DMS153 treated with DMSO at 0.1 percent for 48 hours (cell line): ENCODE results near the gene HRH2.

ENCODE experiments used
- DNase-seq: peaks from one replicate; lab custom pipeline; 2025; ENCODE audit not compliant: unreplicated experiment; lab: John Stamatoyannopoulos, UW

HRH2 gene

DNA sequence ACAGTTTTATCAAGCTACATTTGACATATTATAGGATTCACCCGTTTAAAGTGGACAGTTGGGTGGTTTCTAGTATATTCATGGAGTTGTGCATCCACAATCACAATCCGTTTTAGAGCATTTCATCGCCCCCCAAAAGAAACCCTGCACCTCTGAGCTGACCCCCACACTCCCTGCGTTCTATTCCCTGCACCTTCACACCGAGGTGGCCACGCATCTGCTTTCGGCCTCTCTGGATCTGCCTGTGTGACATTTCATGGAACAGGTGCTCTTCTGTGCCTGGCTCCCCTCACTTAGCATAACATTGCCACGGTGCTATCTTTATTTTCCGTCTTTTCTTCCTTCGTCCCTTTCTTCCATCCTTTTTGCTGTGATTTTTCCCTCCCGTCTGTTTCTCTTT, 32.7 kb downstream of the HRH2 start:
- no peak for DNase-seq

DNA sequence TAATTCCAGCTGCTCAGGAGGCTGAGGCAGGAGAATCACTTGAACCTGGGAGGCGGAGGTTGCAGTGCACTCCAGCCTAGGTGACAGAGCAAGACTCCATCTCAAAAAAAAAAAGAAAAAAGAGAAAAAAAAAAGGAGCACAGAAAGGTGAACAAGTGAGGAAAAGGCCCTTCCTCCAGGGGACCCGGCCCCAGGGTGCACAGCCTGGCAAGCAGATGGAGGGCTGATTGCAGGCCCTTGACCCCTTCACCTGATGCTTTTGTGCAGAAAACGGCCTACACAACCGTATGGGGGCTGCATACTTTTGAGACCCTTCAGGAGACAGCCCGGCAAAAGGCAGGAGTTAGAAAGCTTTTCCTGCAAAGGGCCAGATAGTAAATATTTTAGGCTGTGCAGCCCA, 33.9 kb downstream of the HRH2 start:
- no peak for DNase-seq

DNA sequence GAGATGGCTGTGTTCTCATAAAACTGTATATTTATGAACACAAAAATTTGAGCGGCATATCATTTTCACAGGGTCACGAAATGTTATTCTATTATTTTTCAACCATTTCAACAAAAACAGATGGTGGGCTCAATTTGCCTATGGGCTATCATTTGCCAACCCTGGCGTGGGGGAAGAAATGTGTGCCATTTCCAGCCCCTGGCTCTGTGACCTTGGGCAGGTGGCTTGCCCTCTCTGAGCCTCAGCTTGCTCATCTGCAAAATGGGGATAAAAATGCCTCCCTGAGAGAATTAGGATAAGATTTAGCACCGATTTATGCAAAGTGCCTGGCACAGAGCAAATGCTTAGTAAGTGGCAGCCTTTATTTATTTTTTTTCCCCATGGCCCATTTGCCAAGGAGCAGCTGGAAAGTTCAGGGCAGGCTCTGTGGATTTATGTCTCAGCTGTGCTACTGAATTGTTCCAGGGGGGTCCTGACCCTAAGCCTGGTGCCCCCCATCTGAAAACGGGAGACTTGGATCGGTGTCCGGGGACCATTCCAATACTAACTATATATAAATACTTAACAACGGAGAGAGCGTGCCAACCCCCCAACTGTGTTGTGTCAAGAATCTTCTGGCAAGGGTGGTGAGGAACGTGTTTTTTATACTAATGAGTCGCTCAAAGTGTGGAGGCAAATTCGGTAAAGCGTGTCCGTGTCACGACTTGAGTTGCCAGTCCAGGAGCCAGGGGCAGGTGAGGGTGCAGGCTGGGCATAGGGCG, 34.5 kb downstream of the HRH2 start:
- no peak for DNase-seq

DNA sequence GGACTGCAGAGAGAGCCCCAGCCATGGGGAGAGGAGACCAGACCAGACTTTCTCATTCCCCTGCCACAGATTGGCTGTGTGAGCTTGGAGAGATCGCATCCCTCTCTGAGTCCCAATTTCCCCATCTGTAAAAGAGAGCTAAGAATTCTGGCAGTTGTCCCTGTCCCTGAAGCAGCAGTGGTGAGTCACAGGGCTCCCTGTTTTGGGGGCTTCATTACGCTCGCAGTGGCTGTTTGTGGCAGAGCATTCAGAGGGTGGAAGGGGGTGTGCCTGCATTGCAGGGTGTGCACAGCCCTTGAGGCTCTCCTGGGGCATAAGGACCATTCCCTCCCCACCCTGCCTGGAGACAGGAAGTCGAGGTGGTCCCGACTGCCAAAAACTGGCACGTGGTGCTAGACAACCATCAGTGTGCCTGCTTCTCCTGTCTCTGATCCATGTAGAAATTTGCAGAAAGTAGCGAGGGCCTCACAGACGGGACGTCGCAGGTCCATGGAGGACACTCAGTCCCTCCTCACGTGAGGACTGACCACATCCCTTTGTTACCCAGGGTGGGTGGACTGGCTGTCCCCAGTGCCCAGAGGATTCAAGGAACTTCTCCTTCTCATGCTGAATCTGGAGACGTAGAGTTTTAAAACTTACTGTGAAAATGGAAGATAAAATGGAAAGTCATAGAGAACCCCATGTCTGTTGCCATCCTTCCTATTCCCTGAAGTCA, 35.3 kb downstream of the HRH2 start:
- no peak for DNase-seq

DNA sequence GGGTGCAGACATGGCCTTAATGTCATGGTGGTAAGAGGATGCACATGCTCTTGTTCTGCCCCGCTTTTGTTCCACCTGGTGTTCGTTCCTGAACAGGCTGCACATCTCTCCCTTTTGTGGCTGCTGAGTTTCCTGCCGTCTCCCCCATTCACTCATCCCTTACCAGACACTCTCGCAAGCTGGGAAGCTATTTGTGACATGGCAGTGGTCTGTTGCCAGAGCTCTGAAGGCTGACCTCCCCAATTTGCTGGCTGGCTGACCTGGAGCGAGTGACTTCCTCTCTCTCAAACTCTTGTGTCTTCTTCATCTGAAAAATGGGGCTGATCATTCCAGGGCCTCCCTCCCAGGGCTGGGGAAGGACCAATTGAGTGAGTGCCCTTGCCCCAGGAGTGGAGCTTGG, 35.9 kb downstream of the HRH2 start:
- no peak for DNase-seq

DNA sequence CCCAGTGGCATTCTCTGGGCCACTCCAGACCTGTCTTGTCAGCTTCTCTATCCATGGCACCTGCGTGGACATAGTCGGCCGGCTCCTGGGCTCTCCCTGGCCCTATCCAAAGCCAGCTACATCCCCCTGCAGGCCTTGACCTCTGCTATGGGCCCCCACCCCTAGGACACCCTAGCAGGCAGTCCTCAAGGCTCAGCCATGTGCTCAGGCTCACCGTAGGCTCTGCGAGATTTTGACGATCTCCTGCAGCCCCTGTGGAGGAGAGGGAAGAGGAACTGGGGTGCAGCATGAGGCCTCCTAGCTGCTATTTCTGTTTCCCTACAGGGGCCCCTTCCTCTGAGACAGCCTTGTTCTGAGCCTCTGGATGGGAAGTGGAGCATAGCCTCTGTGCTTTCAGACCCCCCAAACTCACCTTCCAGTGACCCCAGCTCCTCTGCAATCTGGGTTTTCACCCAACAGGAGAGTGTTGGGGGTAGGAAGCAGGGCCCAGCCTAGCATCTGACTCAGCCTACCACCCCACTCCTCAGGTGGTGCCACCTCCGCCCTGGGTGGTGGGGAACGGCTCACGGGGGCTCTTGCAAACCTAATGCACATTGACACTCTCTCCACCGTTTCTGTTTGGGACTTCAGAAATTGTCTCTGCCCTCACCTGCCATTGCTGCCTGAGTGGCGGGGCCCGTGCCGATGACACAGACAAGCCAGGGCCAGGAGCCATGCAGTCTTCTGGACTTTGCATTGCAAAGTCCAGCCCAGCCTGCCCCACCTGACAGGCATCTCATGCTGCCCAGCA, 36.7 kb downstream of the HRH2 start:
- no peak for DNase-seq

DNA sequence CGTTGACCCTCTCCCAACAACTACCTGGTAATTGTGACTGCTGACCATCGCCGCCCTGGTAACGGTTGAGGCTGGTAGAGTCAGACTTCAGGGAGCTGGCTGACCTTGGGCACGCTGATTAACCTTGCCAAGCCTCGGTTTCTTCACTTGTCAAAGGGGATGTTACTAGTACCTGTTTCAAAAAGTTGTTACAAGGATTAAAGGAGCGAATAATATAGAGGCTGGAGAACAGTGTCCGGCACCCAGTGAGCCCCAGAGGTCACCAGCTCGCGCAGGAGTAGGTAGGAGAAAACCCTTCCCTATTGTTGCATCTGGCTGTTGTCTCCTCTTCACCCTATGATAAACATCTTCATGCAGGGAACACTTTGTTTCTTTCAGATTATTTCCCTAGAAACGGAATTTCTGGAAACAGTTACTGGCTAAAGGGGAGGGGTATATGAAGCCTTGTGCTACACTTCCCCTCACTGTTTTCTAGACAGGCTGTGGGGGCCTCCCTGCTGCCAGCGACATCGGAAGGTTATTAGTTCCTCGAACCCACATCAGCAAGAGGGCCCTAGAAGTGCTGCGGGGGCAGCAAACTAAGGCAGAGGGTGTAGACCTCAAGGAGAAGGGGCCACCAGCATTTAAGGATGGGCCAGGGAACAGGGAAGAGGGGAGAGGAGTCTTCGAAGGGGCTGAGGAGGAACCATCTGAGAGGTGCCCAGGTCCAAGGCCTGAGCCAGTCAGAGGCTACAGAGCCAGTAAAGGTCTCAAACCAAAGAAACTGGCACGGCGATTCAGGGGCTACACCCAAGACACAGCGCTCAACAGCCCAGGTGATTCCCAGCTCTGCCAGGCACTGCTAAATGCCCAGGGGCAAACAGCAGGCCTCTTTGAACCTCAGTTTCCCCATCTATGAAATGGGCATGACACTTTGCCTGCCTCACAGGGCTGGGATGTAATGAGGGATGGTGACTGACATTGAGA, 37.6 kb downstream of the HRH2 start:
- no peak for DNase-seq

DNA sequence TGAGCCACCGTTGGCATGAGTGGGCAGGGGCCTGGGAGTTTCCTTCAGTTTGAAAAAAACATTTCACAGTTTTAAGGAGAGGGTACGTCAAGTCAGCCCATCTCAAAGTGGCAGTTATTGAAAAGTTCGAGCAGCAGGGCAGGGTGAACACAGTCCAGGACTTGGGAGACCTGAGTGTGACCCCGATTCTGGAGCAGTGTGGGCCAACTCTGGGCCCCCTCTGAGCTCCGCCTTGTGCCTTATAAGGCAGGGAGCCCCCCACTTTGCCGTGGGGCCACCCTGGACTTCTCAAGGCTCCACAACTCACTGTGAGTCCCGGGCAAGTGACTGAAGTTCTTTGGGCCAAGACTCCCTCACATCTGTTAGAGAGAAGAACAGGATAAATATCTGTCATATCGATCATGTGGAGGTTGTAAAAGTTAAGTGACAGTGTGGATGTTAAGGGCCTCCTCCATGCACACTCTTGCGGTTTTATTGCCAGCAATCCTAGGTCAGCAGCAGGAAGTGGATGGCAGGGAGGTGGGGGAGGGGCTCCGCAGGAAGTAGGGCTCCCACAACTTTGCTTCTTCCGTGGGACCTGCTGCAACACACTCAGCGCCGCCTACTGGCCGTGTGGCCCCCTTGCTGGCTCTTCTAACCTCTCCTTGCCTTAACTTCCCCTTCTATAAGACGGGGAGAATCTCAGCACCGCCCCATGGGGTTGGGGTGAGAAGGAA, 38.4 kb downstream of the HRH2 start:
- peak; percentile 9 for DNase-seq

DNA sequence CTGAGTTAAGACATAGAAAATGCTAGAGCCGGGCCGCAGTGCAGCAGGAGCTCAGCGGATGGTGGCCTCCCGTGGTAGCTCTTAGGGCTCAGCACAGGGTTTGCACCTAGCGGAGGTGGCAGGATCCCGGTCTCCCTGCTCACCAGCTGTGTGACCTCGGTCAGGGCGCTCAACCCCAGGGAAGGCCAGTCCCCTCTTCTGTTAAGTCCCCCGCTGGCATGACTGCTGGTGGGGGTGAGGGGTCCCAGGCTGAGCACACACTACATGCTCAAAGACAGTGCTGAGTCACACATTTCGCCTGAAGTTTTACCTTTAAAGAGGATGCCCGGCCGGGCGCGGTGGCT, 39.0 kb downstream of the HRH2 start:
- DNase-seq, result no peak

DNA sequence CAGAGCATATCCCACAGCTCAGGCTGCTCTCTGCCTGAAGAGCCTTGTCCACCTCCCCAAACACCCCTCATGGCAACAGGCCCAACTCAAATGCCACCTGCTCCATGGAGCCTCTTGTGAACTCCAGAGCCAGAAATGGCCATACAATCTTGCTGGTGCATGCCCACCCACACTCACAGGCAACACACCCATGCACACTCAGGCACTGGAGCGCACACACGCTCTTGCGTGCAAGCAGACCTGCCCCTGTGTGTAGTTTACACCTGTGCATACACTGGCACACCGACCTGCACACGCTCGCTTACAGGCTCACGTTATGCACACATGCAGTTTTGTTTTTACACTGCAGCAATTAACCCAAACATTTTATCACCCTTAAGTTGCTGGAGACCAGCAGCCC, 40.0 kb downstream of the HRH2 start:
- DNase-seq, result no peak

DNA sequence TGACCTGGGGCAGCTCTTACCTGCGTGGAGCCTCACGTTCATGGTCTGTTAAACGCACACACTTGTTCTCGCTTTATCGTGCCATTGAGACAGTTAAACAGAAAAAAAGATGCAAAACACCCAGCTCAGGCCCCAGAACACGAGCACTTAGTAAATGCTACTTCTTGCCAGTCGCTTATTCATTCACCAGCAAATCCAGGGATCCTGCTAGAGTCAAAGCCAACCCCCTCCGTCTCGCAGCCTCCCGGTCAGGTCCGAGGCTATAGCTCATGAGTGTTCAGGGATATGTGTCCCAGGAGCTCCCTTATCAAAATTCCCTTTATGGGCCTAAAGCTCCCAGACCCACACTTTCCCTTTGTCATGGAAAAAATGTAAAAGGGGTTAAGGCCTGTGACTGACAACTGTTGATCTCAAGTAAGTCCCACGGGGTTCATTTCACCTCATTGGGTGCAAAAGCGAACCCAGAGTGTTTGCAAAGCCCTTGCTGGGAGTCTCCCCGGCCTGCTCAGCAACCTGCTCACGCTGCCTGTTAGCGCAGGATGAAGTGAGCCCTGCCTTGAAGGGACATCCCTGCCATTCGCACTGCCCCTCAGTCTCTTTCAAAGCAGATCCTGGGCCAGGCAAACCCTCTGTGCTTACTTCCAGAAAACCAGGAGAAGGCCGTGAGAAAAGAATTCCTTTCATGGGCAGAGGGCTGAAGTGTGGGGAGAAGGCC, 40.7 kb downstream of the HRH2 start:
- no peak for DNase-seq

DNA sequence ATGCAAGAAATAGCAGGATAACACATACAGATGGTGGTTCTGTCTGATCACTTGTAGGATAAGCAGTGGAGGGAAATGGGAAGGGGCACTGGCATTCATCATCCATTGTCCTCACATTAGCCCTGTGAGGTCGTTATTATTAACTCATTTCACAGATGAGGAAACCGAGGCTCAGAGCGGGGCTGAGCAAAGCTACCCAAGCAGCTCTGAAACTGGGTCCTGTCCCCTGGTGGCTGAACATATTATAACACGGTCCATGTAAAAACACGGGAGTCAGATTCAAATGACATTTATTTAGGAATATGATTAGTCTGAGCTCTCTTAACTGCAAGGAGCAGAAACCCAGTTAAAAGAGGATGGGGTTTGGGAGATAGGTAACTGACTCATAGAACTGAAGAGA, 43.1 kb downstream of the HRH2 start:
- DNase-seq, result no peak

DNA sequence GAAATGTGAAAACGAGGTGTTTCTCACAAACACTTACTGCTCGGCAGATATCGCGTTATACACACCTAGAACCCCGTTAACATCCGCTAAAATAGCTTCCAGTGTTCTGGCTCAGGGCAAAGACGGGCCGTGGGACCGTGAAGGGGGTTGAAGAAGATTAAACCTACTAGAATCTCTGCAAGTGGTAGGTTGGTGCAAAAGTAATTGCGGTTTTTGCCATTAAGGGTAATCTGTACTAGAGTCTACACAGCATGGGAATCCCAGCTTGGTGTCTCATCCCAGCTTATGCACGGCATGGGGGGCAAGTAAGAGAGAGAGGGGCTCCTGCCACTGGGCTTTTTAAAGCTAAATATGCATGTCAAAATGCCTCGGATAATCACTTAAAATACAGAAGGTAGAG, 43.9 kb downstream of the HRH2 start:
- no peak for DNase-seq

DNA sequence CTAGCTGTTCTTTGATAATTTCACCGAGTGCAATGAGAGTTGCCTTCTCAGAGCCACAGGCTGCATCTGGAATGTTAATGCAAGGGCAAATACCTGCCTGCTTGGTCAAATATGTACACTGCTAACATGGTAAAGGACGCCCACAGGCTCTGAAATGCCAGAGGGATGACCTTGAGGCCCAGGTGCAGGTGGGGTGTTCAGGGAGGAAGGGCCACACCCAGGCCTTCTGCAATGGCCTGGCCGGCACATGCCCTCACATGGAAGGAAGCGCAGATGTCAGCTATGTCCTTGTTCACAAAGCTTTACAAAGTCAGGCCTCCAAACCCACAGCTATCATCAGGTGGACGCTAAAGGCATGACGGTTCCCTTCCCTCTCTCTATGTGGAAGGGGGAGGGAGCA, 48.6 kb downstream of the HRH2 start:
- DNase-seq, result no peak

DNA sequence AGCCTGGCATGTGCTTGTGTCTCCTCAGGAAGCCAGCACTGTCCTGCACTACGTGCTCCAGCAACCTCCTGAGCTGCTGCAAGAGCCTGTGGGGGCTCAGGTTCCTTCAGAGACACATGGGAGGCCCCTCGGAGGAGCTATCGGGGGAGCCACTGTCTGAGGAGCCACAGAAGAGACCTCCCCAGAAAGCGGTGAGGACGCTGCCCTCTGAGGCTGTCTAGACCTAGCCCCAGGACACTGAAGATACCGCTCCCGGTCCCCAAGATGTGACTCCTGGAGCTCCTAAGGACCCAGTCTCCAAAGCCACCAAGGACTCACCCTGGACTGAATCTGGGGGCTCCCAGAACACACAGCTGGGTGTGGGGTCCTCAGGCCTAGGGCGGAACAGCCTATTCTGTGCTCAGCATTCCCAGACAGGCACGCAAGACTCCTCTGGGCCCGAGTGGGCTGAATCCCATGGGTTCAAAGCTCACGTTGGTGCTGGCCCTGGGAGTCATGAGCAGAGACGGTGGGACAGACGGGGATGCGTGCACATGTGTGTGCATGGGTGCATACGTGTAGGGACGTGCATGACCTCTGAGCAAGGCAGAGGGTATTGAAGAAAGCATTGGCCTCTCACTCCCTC, 50.0 kb downstream of the HRH2 start:
- no peak for DNase-seq

DNA sequence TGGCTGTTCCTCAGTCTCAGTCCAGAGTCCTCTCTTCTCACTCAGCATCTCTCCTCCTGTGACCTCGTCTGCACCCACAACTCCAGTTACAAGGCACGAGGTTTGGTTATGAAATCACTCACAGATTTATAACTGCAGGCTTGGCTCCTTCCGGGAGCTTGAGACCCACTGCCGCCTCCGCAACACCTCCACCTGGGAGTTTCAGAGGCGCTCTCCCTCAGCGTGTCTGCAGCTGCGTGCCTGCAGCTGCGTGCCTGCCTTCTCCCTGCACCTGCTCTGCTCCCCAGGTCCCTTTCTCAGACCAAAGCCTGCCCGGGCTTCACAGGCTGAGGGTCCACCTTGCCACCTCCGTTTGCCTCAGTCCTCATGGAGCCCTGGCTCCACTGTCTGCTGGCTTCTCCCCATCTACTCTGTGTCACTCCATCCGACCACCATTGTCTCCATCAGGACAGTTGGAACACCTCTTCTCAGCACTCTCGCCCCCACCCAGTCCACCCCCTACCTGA, 51.5 kb downstream of the HRH2 start:
- DNase-seq, result no peak

DNA sequence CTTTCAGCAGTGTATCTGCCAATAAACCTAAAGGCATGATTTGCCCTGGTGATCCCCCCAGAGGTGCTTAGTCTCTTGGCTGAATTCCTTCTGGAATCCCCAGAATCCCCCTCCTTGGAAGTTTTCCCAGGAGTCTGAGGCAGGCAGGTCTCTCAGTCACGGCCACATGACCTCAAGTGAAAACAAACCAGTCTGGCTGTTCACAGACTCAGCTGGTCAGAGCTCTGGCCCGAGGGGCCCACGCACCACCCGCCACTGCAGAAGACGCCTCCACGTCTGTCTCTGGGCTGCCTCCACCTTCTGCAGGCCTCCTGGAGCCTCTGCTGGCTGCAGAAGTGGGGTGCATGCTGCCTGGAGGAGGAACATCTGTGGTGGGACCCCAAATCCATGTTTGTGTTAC, 52.5 kb downstream of the HRH2 start:
- no peak for DNase-seq

DNA sequence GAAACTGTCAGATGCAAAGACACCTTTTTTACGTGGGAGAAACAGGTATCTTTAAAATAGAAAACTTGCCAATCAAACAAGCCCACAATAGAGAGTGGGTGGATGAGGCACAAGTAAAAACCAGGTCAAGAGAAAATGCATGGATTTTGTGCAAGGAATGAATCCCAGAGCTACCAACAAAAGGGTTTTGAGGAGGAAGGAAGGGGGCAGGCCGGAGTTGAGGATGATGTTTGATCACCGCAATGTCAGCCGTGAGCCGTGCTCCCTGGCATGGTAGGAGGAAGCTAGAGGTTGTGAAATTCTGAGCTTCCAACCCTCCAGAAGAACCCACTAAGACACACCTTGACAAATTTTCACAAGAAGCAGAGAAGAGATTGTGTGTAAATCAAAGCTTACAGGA, 53.2 kb downstream of the HRH2 start:
- DNase-seq, result no peak
